Measurements from ENCODE around the gene DENND2D.

DNA sequence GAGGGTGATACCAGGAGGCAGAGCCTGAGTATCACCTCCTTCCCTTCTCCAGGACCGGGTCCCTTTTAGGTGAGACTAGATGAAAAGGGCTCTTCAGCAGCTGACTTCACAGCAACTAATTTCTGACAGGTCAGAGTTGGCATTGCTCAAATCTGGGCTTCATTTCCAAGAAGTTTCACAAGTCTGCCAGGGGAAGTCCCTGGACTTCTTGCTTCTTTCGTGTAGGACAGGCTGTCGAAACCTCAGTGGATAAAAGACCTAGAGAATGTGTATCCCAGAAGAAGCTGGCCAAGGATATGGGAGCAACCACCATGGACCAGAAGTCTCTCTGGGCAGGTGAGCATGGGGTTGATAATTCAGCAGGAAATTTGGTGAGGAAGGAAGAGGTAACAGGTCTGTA, 27.0 kb upstream of the DENND2D start, which contains the start of gene CHI3L2:
- TF ChIP-seq, protein P1, sequence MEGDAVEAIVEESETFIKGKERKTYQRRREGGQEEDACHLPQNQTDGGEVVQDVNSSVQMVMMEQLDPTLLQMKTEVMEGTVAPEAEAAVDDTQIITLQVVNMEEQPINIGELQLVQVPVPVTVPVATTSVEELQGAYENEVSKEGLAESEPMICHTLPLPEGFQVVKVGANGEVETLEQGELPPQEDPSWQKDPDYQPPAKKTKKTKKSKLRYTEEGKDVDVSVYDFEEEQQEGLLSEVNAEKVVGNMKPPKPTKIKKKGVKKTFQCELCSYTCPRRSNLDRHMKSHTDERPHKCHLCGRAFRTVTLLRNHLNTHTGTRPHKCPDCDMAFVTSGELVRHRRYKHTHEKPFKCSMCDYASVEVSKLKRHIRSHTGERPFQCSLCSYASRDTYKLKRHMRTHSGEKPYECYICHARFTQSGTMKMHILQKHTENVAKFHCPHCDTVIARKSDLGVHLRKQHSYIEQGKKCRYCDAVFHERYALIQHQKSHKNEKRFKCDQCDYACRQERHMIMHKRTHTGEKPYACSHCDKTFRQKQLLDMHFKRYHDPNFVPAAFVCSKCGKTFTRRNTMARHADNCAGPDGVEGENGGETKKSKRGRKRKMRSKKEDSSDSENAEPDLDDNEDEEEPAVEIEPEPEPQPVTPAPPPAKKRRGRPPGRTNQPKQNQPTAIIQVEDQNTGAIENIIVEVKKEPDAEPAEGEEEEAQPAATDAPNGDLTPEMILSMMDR (IDR thresholded peaks at IDR 0.05; ENCODE audit: insufficient read depth, low read depth, low read length) = no peak
- no peak for TF ChIP-seq EZH2 (IDR thresholded peaks at IDR 0.05; ENCODE audit: insufficient read depth, low read length)

Measured in astrocyte (in vitro differentiated cells and primary cell).